T-helper 2 cell (primary cell): ENCODE results near the gene USF1.
"Not testable (repeated sequence)": the region's sequence is repeated elsewhere in the genome, so short reads cannot be mapped to it uniquely, and the experiment has no call there.

Source experiments
- DNase-seq, 5 experiments: peaks; one replicate each; pipeline versions ENCODE4 v3.0.0 to v3.0.0-alpha.2; 2012 to 2022

USF1 gene

DNA sequence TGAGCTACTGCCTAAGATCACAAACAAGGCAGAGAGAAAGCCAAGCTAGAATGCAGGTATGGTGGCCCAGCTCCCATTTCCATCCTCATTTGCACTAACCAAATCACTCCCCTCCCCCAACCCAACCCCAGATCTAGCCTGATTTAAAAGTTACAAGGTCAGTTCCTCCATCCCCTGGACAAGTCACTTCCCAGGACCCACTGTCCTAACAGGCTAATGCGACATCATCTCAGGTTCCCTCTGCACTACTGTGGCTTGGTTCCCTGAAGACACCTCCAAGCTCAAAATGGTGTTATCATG lies 27.2 kb downstream of the USF1 start:
- DNase-seq = no peak

DNA sequence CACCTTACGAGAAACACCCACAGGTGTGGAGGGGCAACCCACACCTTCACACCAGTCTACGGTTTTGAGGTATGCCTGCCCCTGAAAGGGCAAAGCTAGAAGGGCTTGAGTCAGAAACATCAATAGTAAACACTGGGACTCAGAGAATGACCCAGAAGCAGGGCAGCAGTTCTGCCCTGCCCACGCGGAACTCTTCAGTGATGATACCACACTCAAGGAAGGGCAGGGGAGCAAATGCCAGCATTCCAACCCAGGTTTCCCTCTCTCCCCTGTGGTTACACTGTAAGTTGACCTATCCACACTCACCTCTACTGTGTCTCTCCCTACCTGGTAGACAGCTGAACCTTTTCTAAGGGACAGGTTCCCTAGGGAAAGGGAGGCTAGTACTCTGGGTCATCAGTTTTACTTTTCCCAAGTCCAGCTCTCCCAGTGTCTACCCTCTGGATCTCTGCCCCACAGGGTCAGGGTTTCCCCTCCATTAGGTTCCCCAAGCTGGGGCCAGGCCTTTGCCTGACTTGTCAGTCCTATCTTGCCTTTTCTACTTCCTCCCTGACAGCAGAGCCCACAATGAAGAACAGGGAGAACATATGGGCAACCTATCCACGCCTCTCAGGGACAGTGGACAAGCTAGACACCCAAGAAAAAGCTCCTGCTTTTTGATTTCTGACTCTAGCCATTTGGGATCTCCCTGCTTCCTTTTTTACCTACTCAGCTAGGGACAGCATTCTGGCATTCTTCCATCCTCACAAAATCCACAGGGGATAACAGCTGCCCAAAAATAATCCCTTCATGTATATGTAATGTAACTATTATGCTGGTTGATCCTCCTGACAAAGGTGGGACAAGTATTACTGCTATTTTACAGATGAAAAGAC lies 27.8 kb downstream of the USF1 start:
- DNase-seq = no peak

DNA sequence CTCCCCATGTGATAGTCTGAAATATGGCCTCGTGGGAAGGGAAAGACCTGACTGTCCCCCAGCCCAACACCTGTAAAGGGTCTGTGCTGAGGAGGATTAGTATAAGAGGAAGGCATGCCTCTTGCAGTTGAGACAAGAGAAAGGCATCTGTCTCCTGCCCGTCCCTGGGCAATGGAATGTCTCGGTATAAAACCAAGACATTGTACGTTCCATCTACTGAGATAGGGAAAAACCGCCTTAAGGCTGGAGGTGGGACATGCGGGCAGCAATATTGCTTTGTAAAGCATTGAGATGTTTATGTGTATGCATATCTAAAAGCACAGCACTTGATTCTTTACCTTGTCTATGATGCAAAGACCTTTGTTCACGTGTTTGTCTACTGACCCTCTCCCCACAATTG lies 28.6 kb downstream of the USF1 start:
- not testable (repeated sequence) for DNase-seq

DNA sequence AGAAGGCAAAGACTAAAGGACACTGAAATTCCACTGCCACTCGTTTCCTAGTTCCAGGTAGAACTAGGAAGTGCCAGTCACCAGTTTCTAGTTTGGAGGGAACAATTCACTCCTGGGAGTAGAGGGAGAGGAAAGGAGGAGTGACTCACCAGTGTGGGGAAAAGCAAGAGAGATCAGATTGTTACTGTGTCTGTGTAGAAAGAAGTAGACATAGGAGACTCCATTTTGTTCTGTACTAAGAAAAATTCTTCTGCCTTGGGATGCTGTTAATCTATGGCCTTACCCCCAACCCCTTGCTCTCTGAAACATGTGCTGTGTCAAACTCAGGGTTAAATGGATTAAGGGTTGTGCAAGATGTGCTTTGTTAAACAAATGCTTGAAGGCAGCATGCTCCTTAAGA lies 29.1 kb downstream of the USF1 start:
- DNase-seq = not testable (repeated sequence)

DNA sequence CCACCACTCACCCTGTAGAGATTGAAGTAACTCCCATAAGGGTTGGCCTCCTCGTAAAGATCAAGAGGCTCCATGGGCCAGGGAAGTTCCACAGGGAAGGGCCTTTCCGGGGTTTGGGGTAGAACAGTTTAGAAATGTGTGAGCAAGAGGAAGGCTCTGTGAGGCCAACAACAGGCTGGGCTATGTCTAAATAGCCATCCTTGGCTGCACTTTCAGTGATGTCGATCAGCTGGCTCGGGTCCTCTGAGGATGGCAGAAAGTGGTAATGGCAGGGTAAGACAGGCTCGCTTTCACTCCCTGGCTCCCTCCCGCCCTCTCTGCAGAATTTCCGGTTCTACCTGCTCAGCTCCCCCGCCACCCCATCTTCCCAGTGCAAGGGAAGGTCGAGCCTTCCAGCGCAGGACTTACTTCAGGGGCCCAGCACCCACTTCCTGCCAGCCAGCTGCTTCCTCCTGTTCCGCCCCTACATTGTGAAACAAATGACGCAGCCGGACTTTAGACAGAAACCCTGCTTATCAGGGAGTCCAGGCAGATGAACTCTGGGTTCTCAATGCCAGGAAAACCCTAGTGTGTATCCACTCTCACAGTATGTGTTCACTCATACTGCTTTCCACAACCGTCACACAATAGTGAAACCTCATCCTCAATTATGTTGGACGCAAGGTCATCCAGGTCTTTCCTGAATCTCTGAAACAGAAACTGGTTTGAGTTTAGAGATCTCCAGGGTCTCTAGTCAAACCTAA lies 32.1 kb downstream of the USF1 start:
- peak in 4 of 5 experiments; percentile 25 to 89 (median 58) for DNase-seq

DNA sequence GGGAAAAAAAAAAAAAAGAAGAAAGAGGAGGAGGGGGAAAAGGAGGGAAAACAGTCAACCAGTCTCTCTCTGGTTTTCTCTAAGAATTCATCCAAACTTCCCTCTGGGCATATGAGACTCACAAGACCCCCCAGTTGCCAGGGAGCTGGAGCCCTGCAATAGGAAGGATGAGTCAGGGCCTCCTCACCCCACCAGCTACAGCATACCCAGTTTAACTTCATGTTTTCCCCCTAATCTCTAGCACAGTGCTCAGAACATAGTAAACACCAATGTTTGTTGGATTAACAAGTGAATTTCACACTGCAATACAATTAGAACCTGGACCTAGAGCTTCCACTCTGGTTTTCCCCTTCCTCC lies 32.7 kb downstream of the USF1 start:
- no peak for DNase-seq

DNA sequence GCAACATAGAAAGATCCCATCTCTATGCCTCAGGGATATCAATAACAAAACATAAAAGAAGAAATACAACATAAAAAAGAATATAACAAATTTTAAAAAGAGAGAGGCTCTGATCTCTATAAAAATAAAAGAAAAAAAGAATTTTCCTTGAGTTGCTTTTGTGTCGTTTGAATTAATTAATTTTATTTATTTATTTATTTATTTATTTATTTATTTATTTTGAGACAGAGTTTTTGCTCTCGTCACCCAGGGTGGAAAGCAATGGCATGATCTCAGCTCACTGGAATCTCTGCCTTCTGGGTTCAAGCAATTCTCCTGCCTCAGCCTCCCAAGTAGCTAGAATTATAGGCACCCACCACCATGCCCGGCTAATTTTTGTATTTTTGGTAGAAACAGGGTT lies 33.4 kb downstream of the USF1 start:
- no peak for DNase-seq

DNA sequence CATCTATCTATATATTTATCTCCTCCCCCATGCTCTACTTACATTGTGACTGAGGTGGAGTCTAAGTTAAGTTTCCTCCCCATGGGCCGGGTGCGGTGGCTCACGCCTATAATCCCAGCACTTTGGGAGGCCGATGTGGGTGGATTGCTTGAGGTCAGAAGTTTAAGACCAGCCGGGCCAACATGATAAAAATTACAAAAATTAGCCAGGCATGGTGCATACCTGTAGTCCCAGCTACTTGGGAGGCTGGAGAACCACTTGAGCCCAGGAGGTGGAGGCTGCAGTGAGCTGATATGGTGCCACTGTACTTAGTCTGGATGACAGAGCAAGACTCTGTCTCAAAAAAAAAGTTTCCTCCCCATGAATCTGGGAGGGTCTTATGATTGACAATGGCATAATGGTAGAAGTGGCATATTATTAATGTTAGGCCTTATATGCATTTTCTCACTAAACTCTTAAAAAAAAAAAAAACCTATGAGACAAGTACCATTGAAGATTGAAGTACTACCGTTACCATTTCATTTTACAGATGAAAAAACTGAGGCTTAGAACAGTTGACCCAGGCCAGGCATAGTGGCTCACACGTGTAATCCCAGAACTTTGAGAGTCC lies 36.1 kb downstream of the USF1 start:
- no peak for DNase-seq

DNA sequence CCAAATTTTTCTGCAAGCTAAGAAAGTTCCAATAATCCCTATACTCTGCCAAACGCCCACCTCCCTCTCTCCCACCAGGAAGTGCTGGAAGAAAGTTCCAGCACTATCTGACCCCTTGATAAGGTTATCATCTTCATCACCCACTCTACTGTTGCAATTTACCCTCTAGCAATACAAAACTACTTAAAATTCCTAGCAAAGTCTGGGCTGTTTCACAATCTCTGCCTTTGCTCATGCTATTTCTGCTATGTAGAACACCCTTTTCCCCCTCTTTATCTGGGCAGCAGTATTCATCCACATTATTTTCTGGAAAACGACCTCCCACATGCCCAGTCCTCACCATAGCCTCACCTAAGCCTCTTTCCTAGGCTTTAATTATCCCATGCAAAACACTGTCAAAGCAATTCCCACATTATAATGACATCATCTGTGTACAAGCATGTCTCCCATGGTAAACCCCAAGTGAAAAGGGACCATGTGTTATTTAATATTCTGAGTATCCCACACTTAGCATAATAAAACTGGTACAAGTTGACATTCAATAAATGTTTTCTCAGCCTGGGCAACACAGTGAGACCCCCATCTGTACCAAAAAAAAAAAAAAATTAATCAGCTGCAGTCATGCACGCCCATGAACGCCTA lies 36.8 kb downstream of the USF1 start:
- no peak for DNase-seq

DNA sequence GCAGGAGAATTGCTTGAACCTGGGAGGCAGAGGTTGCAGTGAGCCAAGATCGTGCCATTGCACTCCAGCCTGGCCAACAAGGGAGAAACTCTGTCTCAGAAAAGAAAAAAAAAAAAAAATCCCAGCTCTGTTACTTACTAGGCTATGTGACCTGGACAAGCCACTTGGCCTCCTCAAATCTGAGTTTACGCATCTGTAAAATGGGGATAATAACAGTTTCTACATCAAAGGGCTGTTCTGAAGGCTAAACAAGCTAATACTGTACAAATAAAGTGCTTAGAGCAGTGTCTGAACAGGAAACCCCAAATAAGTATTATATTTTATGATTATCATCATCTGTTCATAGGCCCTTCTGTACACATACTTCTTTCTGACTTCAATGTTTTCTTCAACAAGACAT lies 38.4 kb downstream of the USF1 start:
- no peak for DNase-seq

DNA sequence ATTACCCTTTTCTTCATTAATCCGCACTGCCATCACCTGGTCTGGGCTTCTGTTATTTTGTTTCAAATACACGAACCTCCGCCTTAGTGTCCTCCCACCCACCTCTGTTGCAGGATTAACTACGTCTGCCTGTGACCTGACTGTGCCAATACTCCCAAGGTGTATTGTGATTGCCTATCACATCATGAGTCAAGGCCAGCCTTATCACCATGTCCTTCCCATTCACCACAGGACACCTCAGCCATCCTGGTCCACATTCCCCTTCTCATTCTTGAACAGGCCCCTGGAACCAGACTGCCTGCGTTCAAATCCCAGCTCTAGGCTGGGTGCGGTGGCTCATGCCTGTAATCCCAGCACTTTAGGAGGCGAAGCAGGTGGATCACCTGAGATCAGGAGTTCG lies 39.2 kb downstream of the USF1 start:
- DNase-seq = no peak

DNA sequence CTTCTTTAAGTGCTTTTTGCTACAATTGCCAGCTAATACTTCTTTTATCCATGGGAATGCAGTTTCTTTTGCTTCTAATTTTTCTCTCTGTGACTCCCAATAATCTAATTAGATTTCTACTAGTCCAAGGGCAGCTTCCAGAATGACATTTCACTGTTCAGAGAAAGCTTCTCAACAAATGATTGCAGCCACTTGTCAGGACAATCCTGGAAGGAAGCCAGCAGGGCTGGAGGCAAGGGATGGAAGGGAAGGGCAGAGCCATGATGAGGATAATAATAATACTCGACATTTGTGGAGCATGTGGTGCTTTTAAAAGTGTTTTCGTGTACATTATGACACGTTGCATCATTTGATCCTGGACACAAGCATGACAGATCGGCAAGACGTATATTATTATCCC lies 44.3 kb downstream of the USF1 start:
- DNase-seq = no peak

DNA sequence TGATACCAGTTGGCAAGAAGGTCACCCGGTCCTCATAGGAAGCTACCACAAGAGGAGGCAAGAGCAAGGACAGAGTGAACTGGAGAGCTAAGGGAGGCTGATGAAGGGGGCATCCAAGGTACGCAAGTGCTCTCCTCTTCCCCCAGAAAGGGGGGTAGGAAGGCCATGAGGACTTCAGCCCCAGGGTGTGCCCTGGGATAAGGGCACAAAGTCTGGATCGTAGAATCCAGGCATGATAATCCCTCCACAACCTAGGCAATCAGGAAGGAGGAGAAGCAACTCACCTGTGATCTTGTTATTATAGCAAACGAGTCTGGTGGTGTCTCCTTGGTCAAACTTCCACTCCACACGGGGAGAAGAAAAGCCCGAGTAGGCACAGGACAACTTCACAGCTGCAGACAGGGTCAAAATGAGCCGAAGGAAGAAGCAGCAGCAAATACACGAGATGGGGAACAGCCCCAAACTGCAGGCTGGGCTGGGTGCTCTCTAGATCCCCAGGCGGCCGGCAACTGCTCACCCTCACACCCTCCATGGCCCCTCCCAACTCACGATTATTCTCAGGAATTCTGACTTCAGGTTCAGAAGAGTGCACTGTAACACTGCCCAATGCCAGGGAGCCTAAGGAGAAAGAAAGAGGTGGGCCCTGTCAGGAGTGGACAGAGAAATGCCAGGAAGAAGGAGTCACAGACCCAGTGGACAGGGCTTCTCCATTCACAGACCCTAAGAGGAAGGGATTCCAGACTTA lies 44.9 kb downstream of the USF1 start:
- DNase-seq = no peak

DNA sequence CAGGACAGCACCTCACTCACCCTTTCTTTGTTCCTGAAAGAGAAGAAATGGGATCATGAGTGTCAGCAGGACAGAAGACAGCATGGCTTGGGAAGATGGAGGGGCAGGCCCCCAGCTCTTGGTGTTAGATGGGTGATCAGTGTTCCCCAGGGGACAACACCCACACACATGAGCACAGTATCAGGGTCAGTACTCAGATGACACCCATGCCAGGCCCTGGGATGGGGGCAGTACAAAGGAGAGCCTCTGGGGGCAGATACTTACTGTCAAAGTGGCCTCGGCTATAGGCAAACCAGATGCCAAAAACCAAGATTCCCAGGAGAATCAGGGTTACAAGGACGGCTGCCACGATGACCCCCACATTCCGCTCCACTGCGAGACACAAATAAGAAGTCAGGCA lies 46.4 kb downstream of the USF1 start:
- no peak for DNase-seq

DNA sequence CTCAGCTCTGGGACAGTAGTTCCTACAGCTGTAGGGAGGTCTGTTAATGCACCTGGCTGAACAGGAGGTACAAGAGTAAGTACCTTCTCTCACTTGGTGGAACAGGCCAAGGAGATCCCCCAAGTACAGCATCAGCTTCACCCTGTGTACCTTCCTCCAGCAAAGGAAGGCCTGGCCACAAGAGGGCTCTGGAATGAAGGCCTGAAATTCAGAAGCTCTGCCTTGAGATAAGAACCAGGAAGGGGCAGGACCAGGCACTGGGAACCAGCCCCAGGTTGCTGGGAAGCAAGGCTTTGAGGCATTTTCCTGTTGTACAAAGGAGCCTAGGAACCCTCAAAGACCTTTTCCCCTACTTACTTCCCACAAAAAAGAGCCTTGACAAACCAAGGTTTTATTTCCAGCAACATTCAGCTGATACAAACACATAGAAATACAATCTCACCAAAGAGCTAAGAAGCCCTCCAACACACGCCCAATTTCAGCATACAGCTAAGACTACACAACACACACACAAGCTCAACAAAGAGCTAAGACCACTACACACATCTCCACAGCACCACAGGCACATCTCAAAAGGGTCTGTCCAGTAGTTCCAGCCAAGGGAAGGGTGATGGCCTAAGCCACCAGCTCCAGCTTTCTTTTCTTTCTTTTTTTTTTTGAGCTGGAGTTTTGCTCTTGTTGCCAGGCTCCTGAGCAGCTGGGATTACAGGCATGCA lies 48.3 kb downstream of the USF1 start:
- DNase-seq = peak in 3 of 5 experiments; percentile 19 to 55 (median 21)

DNA sequence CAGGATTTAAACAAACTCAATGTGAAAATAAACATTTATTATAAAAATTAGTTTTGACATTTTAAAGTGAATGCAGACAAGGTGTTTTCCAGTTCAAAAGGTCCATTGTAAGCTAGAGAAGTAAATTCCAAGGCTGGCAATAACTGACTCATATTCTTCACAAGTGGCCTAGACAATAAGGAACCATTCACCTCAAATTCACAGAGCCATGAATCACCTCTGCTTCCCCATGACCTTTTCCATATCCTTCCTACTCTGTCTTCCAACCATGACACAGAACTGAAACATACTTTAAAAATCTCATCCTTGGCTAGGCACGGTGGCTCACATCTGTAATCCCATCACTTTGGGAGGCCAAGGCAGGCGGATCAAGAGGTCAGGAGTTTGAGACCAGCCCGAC lies 49.6 kb downstream of the USF1 start:
- DNase-seq = no peak

DNA sequence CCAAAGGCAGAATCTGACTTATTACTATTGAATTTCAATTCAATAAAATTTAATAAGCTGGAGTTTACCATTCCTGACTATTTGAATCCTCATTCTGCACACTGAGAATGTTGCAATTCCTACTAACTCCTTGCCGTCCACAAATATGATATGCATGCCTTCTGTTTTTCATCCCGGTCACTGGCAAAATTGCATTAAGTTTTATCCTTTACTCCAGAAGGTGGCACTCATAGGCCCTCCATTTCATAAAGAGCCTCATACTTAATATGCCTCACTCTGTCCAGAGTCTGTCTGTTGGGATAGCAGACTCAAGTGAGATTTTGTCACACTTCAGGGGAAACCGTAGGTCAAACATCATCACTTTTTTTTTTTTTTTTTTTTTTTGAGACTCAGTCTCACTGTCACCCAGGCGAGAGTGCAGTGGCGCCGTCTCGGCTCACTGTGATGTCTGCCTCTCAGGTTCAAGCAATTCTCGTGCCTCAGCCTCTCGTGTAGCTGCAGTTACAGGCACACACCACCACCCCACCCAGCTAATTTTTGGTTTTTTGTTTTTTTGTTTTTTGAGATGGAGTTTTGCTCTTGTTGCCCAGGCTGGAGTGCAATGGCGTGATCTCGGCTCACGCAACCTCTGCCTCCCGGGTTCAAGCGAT lies 52.1 kb downstream of the USF1 start:
- peak in 1 of 5 experiments; percentile 13 for DNase-seq

DNA sequence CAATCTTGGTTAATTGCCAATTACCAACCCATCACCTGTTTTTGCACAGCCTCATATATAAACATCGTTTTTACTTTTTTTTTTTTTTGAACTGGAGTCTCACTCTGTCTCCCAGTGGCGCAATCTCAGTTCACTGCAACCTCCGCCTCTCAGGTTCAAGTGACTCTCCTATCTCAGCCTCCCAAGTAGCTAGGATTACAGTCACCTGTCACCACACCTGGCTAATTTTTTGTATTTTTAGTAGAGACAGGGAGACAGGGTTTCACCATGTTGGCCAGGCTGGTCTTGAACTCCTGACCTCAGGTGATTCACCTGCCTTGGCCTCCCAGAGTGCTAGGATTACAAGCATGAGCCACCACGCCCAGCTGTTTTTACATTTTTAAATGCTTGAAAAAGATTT lies 53.7 kb downstream of the USF1 start:
- DNase-seq = not testable (repeated sequence)
